GM12872 (cell line): Measurements from ENCODE around the gene CACNB3.

Experiments
- TF ChIP-seq, protein P1 (sequence below): IDR thresholded peaks from 3 replicates; pipeline ENCODE4 v1.5.1; 2011; ENCODE audit warnings: low read depth, mild to moderate bottlenecking, low read length, moderate library complexity; ENCODE audit not compliant: insufficient read depth

The CACNB3 gene

GRCh38 chr12:48824112-48824511 lies 5.8 kb downstream of the CACNB3 start:
- TF ChIP-seq, protein P1, sequence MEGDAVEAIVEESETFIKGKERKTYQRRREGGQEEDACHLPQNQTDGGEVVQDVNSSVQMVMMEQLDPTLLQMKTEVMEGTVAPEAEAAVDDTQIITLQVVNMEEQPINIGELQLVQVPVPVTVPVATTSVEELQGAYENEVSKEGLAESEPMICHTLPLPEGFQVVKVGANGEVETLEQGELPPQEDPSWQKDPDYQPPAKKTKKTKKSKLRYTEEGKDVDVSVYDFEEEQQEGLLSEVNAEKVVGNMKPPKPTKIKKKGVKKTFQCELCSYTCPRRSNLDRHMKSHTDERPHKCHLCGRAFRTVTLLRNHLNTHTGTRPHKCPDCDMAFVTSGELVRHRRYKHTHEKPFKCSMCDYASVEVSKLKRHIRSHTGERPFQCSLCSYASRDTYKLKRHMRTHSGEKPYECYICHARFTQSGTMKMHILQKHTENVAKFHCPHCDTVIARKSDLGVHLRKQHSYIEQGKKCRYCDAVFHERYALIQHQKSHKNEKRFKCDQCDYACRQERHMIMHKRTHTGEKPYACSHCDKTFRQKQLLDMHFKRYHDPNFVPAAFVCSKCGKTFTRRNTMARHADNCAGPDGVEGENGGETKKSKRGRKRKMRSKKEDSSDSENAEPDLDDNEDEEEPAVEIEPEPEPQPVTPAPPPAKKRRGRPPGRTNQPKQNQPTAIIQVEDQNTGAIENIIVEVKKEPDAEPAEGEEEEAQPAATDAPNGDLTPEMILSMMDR, result no peak

- TF ChIP-seq, protein P1, result no peak
These were observed 6.6 kb downstream of the CACNB3 start for GRCh38 chr12:48824905-48825304.

- TF ChIP-seq, protein P1, result no peak
These were observed 8.0 kb downstream of the CACNB3 start for GRCh38 chr12:48826209-48826855.

DNA sequence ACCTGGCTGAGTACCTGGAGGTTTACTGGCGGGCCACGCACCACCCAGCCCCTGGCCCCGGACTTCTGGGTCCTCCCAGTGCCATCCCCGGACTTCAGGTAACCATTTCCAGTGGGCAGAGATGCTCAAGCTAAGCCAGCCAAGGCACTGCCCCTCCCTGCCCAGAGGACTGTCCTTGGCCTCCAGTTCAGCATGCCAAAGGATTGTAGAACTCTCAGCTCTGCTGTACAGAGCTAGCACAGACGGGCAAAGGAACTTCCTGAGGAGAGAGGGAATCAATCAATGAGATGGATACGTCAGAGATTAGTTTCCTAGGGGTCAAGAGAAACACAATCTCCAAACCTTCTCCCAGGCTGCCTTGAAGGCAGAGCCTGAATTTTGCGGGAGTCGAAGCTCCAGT lies 8.7 kb downstream of the CACNB3 start:
- TF ChIP-seq, protein P1, result no peak

DNA sequence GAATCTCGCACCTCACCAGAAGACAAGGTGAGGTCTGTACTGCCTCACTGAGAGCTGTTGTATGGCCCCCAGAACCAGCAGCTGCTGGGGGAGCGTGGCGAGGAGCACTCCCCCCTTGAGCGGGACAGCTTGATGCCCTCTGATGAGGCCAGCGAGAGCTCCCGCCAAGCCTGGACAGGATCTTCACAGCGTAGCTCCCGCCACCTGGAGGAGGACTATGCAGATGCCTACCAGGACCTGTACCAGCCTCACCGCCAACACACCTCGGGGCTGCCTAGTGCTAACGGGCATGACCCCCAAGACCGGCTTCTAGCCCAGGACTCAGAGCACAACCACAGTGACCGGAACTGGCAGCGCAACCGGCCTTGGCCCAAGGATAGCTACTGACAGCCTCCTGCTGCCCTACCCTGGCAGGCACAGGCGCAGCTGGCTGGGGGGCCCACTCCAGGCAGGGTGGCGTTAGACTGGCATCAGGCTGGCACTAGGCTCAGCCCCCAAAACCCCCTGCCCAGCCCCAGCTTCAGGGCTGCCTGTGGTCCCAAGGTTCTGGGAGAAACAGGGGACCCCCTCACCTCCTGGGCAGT lies 9.3 kb downstream of the CACNB3 start:
- TF ChIP-seq, protein P1, result no peak

GRCh38 chr12:48828293-48828692 lies 10.0 kb downstream of the CACNB3 start:
- TF ChIP-seq, protein P1, result no peak

DNA sequence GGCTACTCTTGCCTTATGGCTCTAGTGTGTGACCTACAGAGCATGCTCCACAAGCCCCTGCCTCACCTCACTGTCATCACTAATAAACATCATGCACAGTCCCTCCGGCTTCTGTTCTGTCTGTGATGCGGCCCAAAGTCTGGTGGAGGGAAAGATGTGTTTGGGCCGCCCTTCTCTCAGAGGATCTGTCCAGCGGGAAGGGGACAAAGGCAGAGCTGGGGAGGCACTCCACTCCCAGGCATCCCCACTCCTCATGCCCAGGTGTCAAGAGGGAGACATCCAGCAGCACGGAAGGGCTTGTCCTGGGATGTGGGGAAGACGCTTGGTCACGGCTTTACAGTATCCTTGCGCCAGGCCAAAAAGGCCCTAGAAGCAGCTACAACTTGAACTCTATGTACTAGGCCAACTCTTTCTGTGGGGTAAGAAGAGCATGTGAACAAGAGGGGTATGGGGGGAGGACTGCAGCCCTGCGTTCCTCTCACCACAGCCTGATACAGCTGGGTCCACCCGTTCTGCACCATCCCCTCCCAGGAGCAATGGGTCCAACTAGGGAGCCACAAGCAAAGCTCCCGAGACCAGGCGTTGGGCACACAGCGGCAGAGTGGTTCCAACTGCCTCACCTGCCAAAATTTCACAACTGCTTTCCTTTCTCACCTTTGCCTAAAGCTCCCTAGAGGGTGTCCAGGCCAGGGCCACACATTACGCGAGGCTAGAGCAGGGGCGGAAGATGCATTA lies 10.7 kb downstream of the CACNB3 start:
- TF ChIP-seq, protein P1, result no peak
